Measurements from ENCODE around the gene MCAT. TPM values are rescaled to one million over a fixed set of nuclear protein-coding genes. Genes with fewer than 3 reads are reported as not detected.
A peak's percentile ranks its signal among the peaks of the same experiment; 100 is the strongest.

Gene MCAT
- total RNA-seq, 1 donor from 2014 or later: 10.5 TPM

- Histone ChIP-seq H3K4me2 (no peak overlapping the region), H3K27me3 (peaks cover 31% of the 10 kb centered on the region), H3K27ac (no peak overlapping the region), H3K4me3 (no peak overlapping the region), H3K36me3 (no peaks in the 10 kb centered on the region), H3K9ac (no peak overlapping the region), H3K4me1 (peaks cover 13% of the 10 kb centered on the region), H2AFZ (replicated peaks) (no peak overlapping the region), H4K20me1 (ENCODE audit: low read depth) (no peaks in the 10 kb centered on the region), H3K79me2 (ENCODE audit: low read depth) (no peaks in the 10 kb centered on the region), H3F3A (ENCODE audit: low read depth) (peaks cover 4% of the 10 kb centered on the region), H3K9me3 (ENCODE audit: low read depth) (no peaks in the 10 kb centered on the region)
- no peaks in the 10 kb centered on the region for H3K36me3 Mint-ChIP-seq
- TF ChIP-seq EZH2phosphoT487 (IDR thresholded peaks at IDR 0.05): no peak
- no peak overlapping the region for H3K4me3 Mint-ChIP-seq
- H3K27ac Mint-ChIP-seq: no peak overlapping the region
- no peaks in the 10 kb centered on the region for H3K9me3 Mint-ChIP-seq
- DNase-seq (ENCODE audit: low spot score): no peak
- peaks cover 6% of the 10 kb centered on the region for H3K27me3 Mint-ChIP-seq (ENCODE audit: insufficient read depth, low read depth)
- H3K4me1 Mint-ChIP-seq: peaks cover 10% of the 10 kb centered on the region
Observed at GRCh38 chr22:43153899-43154298, 10.7 kb upstream of the MCAT start.

- Histone ChIP-seq H3K4me3 (no peak overlapping the region), H3K36me3 (no peaks in the 10 kb centered on the region), H3K9me3 (ENCODE audit: low read depth) (no peaks in the 10 kb centered on the region), H3F3A (ENCODE audit: low read depth) (peaks cover 4% of the 10 kb centered on the region), H3K4me1 (peaks cover 13% of the 10 kb centered on the region), H3K27me3 (peaks cover 36% of the 10 kb centered on the region), H4K20me1 (ENCODE audit: low read depth) (no peaks in the 10 kb centered on the region), H3K27ac (no peak overlapping the region), H3K9ac (no peak overlapping the region), H3K79me2 (ENCODE audit: low read depth) (no peaks in the 10 kb centered on the region), H3K4me2 (no peak overlapping the region), H2AFZ (replicated peaks) (no peak overlapping the region)
- no peak for DNase-seq (ENCODE audit: low spot score)
- H3K27ac Mint-ChIP-seq: no peak overlapping the region
- H3K27me3 Mint-ChIP-seq (ENCODE audit: insufficient read depth, low read depth): peaks cover 6% of the 10 kb centered on the region
- TF ChIP-seq CTCF (IDR thresholded peaks at IDR 0.05) (no peak), EZH2phosphoT487 (IDR thresholded peaks at IDR 0.05) (no peak), EZH2 (IDR thresholded peaks at IDR 0.05) (no peak)
- H3K4me3 Mint-ChIP-seq: peak overlapping the region; percentile 68
- no peaks in the 10 kb centered on the region for H3K9me3 Mint-ChIP-seq
- H3K36me3 Mint-ChIP-seq: no peaks in the 10 kb centered on the region
- peaks cover 6% of the 10 kb centered on the region for H3K4me1 Mint-ChIP-seq
Observed at GRCh38 chr22:43152357-43153071, 9.3 kb upstream of the MCAT start.

- TF ChIP-seq EZH2 (IDR thresholded peaks at IDR 0.05) (no peak), CTCF (IDR thresholded peaks at IDR 0.05) (no peak), EZH2phosphoT487 (IDR thresholded peaks at IDR 0.05) (no peak)
- Histone ChIP-seq H3K27me3 (peaks cover 39% of the 10 kb centered on the region), H3K4me2 (peak overlapping the region; percentile 80), H4K20me1 (ENCODE audit: low read depth) (no peaks in the 10 kb centered on the region), H3K4me1 (peaks cover 13% of the 10 kb centered on the region), H3K36me3 (no peaks in the 10 kb centered on the region), H3K27ac (no peak overlapping the region), H3K9me3 (ENCODE audit: low read depth) (no peaks in the 10 kb centered on the region), H3K79me2 (ENCODE audit: low read depth) (no peaks in the 10 kb centered on the region), H3K4me3 (peak overlapping the region; percentile 54), H3F3A (ENCODE audit: low read depth) (peaks cover 4% of the 10 kb centered on the region), H2AFZ (replicated peaks) (peak overlapping the region; percentile 84), H3K9ac (no peak overlapping the region)
- no peak for DNase-seq (ENCODE audit: low spot score)
- peaks cover 6% of the 10 kb centered on the region for H3K27me3 Mint-ChIP-seq (ENCODE audit: insufficient read depth, low read depth)
- peak overlapping the region; percentile 27 for H3K4me3 Mint-ChIP-seq
- peaks cover 6% of the 10 kb centered on the region for H3K4me1 Mint-ChIP-seq
- H3K9me3 Mint-ChIP-seq: no peaks in the 10 kb centered on the region
- no peaks in the 10 kb centered on the region for H3K36me3 Mint-ChIP-seq
- H3K27ac Mint-ChIP-seq: no peak overlapping the region
Observed at GRCh38 chr22:43152003-43152356, 8.8 kb upstream of the MCAT start.

GRCh38 chr22:43151251-43152002 is 8.2 kb upstream of the MCAT start, which contains the start of gene TSPO:
TSPO (plus strand) TSS chr22:43151559; CDS start chr22:43159239, 7,680 bp downstream.
- TF ChIP-seq EZH2phosphoT487 (IDR thresholded peaks at IDR 0.05) (no peak), EZH2 (IDR thresholded peaks at IDR 0.05) (peak; percentile 40)
- peak; percentile 54 for DNase-seq (ENCODE audit: low spot score)
- Histone ChIP-seq H3K9me3 (ENCODE audit: low read depth) (no peaks in the 10 kb centered on the region), H3K4me1 (peaks cover 13% of the 10 kb centered on the region), H3K9ac (no peak within 1 kb of the TSS), H4K20me1 (ENCODE audit: low read depth) (no peaks in the 10 kb centered on the region), H3K4me2 (peak within 1 kb of the TSS; percentile 80), H3K27me3 (peaks cover 39% of the 10 kb centered on the region), H3K79me2 (ENCODE audit: low read depth) (no peaks in the 10 kb centered on the region), H3K4me3 (peak within 1 kb of the TSS; percentile 54), H3K36me3 (no peaks in the 10 kb centered on the region), H3K27ac (no peak within 1 kb of the TSS), H3F3A (ENCODE audit: low read depth) (peaks cover 4% of the 10 kb centered on the region), H2AFZ (replicated peaks) (peak within 1 kb of the TSS; percentile 84)
- Mint-ChIP-seq H3K27me3 (ENCODE audit: insufficient read depth, low read depth) (peaks cover 4% of the 10 kb centered on the region), H3K36me3 (no peaks in the 10 kb centered on the region), H3K4me1 (peaks cover 6% of the 10 kb centered on the region), H3K27ac (peak within 1 kb of the TSS; percentile 57), H3K4me3 (peak within 1 kb of the TSS; percentile 86), H3K9me3 (no peaks in the 10 kb centered on the region)
